ENCODE results near the gene ACSS1. TPM values are rescaled to one million over a fixed set of nuclear protein-coding genes. Genes with fewer than 3 reads are reported as not detected.

The ACSS1 gene
- total RNA-seq (10 to 100 TPM; 33.6 to 38.9 TPM), polyA plus RNA-seq (10 to 100 TPM; 15.8 to 20.3 TPM)
- long read RNA-seq, donor 1, full-length matches to known transcripts: 7 of 7 reads
- long read RNA-seq, donor 1, partial matches to known transcripts: 0 of 7 reads
- long read RNA-seq, donor 1, other reads (novel, unspliced or antisense): 0 of 7 reads
- long read RNA-seq, donor 2, partial matches to known transcripts: 6 of 6 reads
- long read RNA-seq, donor 2, other reads (novel, unspliced or antisense): 0 of 6 reads
- long read RNA-seq, donor 3, full-length matches to known transcripts: 1 of 1 reads
- long read RNA-seq, donor 3, partial matches to known transcripts: 0 of 1 reads
- long read RNA-seq, donor 3, other reads (novel, unspliced or antisense): 0 of 1 reads
- long read RNA-seq, donor 4, full-length matches to known transcripts: 2 of 2 reads
- long read RNA-seq, donor 4, partial matches to known transcripts: 0 of 2 reads
- long read RNA-seq, donor 4, other reads (novel, unspliced or antisense): 0 of 2 reads
- long read RNA-seq, donor 5, full-length matches to known transcripts: 11 of 17 reads
- long read RNA-seq, donor 5, partial matches to known transcripts: 6 of 17 reads
- long read RNA-seq, donor 5, other reads (novel, unspliced or antisense): 0 of 17 reads

- 1% methylated on average over 55 to 56 of the region's 56 CpGs for whole genome bisulfite sequencing, 2 donors
- DNase-seq (peak; percentile 76 to 80 (median 77)), ATAC-seq (ENCODE audit: insufficient read depth, low FRiP score) (peak; percentile 51)
- no peak for TF ChIP-seq CTCF (IDR thresholded peaks at IDR 0.05; ENCODE audit: control extremely low read depth, extremely low read depth)
- Histone ChIP-seq H3K27me3 (ENCODE audit: control insufficient read depth in 3 of 3, insufficient read depth in 3 of 3, low read length in 2 of 3) (no peaks in the 10 kb centered on the region), H3K4me3 (peak within 1 kb of the TSS; percentile 63), H3K36me3 (ENCODE audit: control insufficient read depth in 4 of 4, insufficient read depth in 4 of 4, low read length in 4 of 4) (peaks cover 0 to 7% (median 0%) of the 10 kb centered on the region in 4 donors), H3K27ac (ENCODE audit: low read depth in 1 of 2, low read length in 1 of 2) (peak within 1 kb of the TSS; percentile 97), H3K9me3 (ENCODE audit: control insufficient read depth in 4 of 4, insufficient read depth in 3 of 4, low read length in 3 of 4) (no peaks in the 10 kb centered on the region), H3K4me1 (ENCODE audit: control insufficient read depth in 5 of 5, insufficient read depth in 5 of 5, low read length in 5 of 5) (peaks cover 17 to 39% (median 27%) of the 10 kb centered on the region in 5 donors), H3K9ac (ENCODE audit: insufficient read depth in 1 of 2, low read length in 2 of 2) (peak within 1 kb of the TSS; percentile 38 to 50)
These were observed at the start of gene ACSS1 for GRCh38 chr20:25058051-25058846. ACSS1 (minus strand) TSS chr20:25058139; CDS start chr20:25058102, 37 bp downstream.

GRCh38 chr20:25103526-25103925 lies 45.6 kb upstream of the ACSS1 start:
- H3K36me3 ChIP-seq (ENCODE audit: control insufficient read depth in 4 of 4, insufficient read depth in 4 of 4, low read length in 4 of 4): no peaks in the 10 kb centered on the region
- no peak for TF ChIP-seq CTCF (IDR thresholded peaks at IDR 0.05; ENCODE audit: control extremely low read depth, extremely low read depth)
- 96 to 97% methylated on average over 3 of the region's 3 CpGs for WGBS, 2 donors
- peaks cover 0 to 4% (median 0%) of the 10 kb centered on the region in 4 donors for H3K9me3 ChIP-seq (ENCODE audit: control insufficient read depth in 4 of 4, insufficient read depth in 3 of 4, low read length in 3 of 4)
- no peak overlapping the region for H3K4me3 ChIP-seq
- no peak overlapping the region for H3K27ac ChIP-seq (ENCODE audit: low read depth in 1 of 2, low read length in 1 of 2)
- DNase-seq (no peak), ATAC-seq (ENCODE audit: insufficient read depth, low FRiP score) (no peak)
- H3K4me1 ChIP-seq (ENCODE audit: control insufficient read depth in 5 of 5, insufficient read depth in 5 of 5, low read length in 5 of 5): no peaks in the 10 kb centered on the region
- peaks cover 0 to 14% (median 0%) of the 10 kb centered on the region in 3 donors for H3K27me3 ChIP-seq (ENCODE audit: control insufficient read depth in 3 of 3, insufficient read depth in 3 of 3, low read length in 2 of 3)
- no peak overlapping the region for H3K9ac ChIP-seq (ENCODE audit: insufficient read depth in 1 of 2, low read length in 2 of 2)

GRCh38 chr20:25100914-25101313 lies 43.0 kb upstream of the ACSS1 start:
- no peak for DNase-seq
- Histone ChIP-seq H3K27me3 (ENCODE audit: control insufficient read depth in 3 of 3, insufficient read depth in 3 of 3, low read length in 2 of 3) (peaks cover 0 to 17% (median 0%) of the 10 kb centered on the region in 3 donors), H3K9ac (ENCODE audit: insufficient read depth in 1 of 2, low read length in 2 of 2) (no peak overlapping the region), H3K4me3 (no peak overlapping the region), H3K27ac (ENCODE audit: low read depth in 1 of 2, low read length in 1 of 2) (no peak overlapping the region), H3K36me3 (ENCODE audit: control insufficient read depth in 4 of 4, insufficient read depth in 4 of 4, low read length in 4 of 4) (no peaks in the 10 kb centered on the region), H3K9me3 (ENCODE audit: control insufficient read depth in 4 of 4, insufficient read depth in 3 of 4, low read length in 3 of 4) (peaks cover 0 to 4% (median 0%) of the 10 kb centered on the region in 4 donors), H3K4me1 (ENCODE audit: control insufficient read depth in 5 of 5, insufficient read depth in 5 of 5, low read length in 5 of 5) (no peaks in the 10 kb centered on the region)
- ATAC-seq (ENCODE audit: insufficient read depth, low FRiP score): no peak
- WGBS, 2 donors: 79 to 83% methylated on average over 3 of the region's 3 CpGs
- no peak for TF ChIP-seq CTCF (IDR thresholded peaks at IDR 0.05; ENCODE audit: control extremely low read depth, extremely low read depth)

Measured in lung (tissue), 16 donors.